ENCODE data around the gene NAA20.

GRCh38 chr20:20060234-20060998 is 43.3 kb downstream of the NAA20 start:
- TF ChIP-seq CTCF (IDR thresholded peaks at IDR 0.05) (no peak), POLR2A (IDR thresholded peaks at IDR 0.05) (no peak)

Data from tibial nerve (tissue), 3 donors.